Measurements from ENCODE around the gene LARP6. TPM values are rescaled to one million over a fixed set of nuclear protein-coding genes. Genes with fewer than 3 reads are reported as not detected.
"Not testable (repeated sequence)": the region's sequence is repeated elsewhere in the genome, so short reads cannot be mapped to it uniquely, and the experiment has no call there.

Gene LARP6
- total RNA-seq, 2 experiments from 2014 or later: not detected

DNA sequence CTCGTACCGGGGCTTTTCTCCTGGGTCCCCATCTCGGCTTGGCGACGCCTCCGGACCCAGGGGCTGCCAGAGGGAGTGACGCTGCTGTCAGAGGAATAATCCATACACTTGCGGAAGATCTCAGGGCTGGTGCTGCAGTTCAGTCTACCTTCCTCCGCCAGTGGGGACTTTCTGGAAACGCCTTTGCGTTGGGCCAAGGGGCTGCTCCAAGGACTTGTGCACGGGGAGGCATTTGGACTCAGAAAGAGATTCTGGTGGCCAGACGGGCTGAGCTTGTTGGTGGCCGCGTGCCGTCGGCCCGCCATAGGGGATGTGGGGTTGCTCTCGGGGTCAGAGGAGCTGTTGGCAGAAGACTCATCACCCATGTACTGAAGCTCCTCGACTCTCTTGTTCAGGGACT lies 21.8 kb downstream of the LARP6 start:
- no peak overlapping the region for H3K27ac Mint-ChIP-seq
- H3K4me3 Mint-ChIP-seq: no peak overlapping the region
- ChIA-PET CTCF (interaction anchor here (1.0 kb wide), 1 partner anchor 22 kb away, joined by 3 read pairs; the partner anchor contains the start of gene LARP6), POLR2A (no interaction called here)
- H3K9me3 Mint-ChIP-seq: no peaks in the 10 kb centered on the region
- no peaks in the 10 kb centered on the region for H3K27me3 Mint-ChIP-seq
- no peaks in the 10 kb centered on the region for H3K4me1 Mint-ChIP-seq
- DNase-seq: no peak
- no peaks in the 10 kb centered on the region for H3K36me3 Mint-ChIP-seq (ENCODE audit: low read depth)

DNA sequence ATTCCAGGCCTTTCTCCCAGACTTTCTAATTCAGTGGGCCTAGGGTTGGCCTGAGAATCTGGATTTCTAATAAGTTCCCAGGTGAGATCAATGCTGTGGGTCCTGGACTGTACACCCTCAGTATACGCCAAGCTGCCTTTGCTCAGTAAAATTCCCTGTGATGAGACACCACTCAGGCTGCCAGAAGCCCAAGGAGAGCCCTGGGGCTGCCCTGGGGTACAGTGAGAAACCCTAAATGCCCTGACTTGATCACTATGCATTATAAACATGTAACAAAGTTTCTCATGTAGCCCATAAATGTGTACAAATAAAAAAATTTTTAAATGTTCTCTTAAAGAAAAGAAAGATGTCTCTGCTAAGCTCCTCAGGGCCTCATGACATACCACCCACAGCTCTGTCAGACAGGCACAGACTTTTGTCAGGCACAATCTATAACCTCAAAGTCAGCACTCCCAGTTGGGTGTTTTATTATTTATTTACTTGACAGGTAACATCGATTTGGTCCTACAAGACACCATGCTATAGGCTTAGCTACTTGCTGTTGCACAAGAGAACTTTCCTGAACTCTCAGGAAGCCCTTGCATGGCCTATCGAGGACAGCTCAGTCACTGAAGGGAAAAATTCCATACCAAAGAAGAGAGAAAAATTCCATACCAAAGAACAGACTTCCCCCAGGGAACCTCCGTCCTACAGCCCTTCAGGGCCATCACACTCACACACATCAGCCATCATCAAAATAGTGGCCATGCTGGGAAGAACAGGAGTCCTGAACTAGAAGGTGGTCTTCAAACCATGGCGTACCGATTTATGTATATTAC lies 22.7 kb downstream of the LARP6 start:
- CTCF ChIA-PET: interaction anchor here (1.0 kb wide), 1 partner anchor 23 kb away, joined by 3 read pairs; the partner anchor contains the start of gene LARP6
- no peaks in the 10 kb centered on the region for H3K9me3 Mint-ChIP-seq
- H3K27ac Mint-ChIP-seq: no peak overlapping the region
- no peaks in the 10 kb centered on the region for H3K36me3 Mint-ChIP-seq (ENCODE audit: low read depth)
- POLR2A ChIA-PET: no interaction called here
- H3K27me3 Mint-ChIP-seq: peaks cover 2% of the 10 kb centered on the region
- peaks cover 4% of the 10 kb centered on the region for H3K4me1 Mint-ChIP-seq
- DNase-seq: no peak
- no peak overlapping the region for H3K4me3 Mint-ChIP-seq

- ChIA-PET CTCF (interaction anchor here (1.3 kb wide), 1 partner anchor 18 kb away, joined by 3 read pairs; no protein-coding TSS in a partner anchor), POLR2A (no interaction called here)
- Mint-ChIP-seq H3K4me3 (no peak overlapping the region), H3K9me3 (no peaks in the 10 kb centered on the region), H3K27me3 (peaks cover 2% of the 10 kb centered on the region), H3K4me1 (peaks cover 4% of the 10 kb centered on the region), H3K27ac (no peak overlapping the region), H3K36me3 (ENCODE audit: low read depth) (no peaks in the 10 kb centered on the region)
- DNase-seq: no peak
These were observed 23.3 kb downstream of the LARP6 start for GRCh38 chr15:70830615-70831014.

DNA sequence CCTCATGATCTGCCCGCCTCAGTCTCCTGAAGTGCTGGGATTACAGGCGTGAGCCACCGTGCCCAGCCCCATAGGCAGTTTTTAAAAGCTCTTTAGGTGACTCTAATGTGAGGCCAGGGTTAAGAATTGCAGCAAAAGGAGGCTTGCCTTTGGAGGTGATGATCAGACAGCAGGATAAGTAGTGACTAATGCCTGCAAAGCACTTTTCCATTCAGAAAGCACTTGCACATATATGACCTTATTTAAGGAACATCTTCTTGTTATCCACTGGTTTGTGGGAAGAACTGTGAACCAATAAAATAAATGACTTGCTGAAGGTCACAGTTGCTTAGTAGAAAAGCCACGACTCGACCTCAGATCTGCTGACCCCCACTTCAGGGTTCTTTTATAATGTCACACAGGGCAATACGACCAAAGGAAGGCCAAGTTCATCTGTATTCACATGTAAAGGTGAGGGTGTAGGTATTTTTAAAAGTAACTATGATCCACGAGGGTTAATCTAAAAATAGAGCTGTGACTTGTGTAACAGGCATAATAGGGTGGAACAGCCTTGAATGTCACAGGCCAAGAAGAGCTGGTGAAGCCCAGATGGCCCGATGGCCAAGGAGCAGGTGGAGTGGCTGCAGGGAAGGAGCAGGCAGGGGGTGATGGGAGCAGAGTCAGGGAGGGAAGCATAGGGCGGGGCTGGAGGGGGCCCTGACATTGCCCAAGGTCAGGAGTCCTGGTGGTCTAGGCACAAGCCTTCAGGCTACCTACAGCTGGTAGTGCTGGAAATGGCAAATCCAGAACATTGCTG lies 24.4 kb downstream of the LARP6 start:
- H3K27me3 Mint-ChIP-seq: peaks cover 2% of the 10 kb centered on the region
- H3K4me1 Mint-ChIP-seq: peaks cover 4% of the 10 kb centered on the region
- H3K9me3 Mint-ChIP-seq: no peaks in the 10 kb centered on the region
- no peaks in the 10 kb centered on the region for H3K36me3 Mint-ChIP-seq (ENCODE audit: low read depth)
- no peak overlapping the region for H3K4me3 Mint-ChIP-seq
- CTCF ChIA-PET: interaction anchor here (1.3 kb wide), 1 partner anchor 17 kb away, joined by 3 read pairs; no protein-coding TSS in a partner anchor
- no peak overlapping the region for H3K27ac Mint-ChIP-seq
- no peak for DNase-seq
- POLR2A ChIA-PET: no interaction called here

DNA sequence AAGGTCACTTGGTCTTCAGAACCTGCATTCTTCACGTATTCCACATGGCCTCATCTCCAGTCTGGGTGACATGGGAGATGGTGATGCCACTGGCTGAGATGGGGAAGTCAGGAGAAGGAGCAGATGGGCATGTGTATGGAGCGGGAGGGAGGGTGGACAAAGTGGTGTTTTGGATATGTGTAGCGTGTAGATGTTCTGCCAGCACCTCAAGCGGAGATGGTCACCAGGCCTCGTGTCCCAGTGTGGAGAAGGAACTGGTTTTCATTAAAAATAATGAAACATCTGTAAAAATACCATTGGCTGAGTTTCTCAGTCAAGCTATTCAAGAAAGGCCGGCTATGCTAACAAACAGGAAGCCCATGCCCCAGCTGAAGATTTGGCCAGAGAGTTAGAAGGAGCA lies 26.2 kb downstream of the LARP6 start:
- CTCF ChIA-PET: interaction anchor here (0.6 kb wide), 1 partner anchor 211 kb away, joined by 4 read pairs; no protein-coding TSS in a partner anchor
- H3K9me3 Mint-ChIP-seq: no peaks in the 10 kb centered on the region
- POLR2A ChIA-PET: interaction anchor here (0.6 to 0.7 kb wide), 2 partner anchors 689 to 1092 kb away, joined by 3 to 6 read pairs; no protein-coding TSS in a partner anchor

DNA sequence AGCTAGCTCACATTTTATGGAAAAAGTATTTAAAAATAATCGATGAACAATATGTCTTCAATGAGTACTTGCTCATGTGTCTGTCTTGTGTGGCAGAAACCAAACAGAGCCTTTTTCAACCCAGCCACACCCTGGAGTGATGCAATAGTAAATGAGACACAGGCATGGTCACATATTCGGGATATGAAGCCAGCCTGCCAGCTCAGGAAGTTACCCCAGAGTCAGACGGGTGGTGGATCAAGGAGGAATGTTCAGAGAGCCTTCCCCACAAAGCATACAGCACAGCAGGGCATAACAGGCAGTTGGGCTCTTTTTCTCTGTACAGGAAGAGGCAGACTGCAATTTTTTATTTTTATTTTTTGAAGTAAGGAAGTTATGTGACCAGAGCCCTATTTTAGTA lies 27.3 kb downstream of the LARP6 start:
- Mint-ChIP-seq H3K27ac (no peak overlapping the region), H3K4me3 (no peak overlapping the region), H3K36me3 (ENCODE audit: low read depth) (no peaks in the 10 kb centered on the region), H3K4me1 (peaks cover 4% of the 10 kb centered on the region), H3K9me3 (no peaks in the 10 kb centered on the region), H3K27me3 (peaks cover 2% of the 10 kb centered on the region)
- DNase-seq: no peak
- CTCF ChIA-PET: no interaction called here
- POLR2A ChIA-PET: no interaction called here

More for the DNA sequence above, 26.2 kb downstream of the LARP6 start:
- Mint-ChIP-seq H3K27ac (no peak overlapping the region), H3K27me3 (peaks cover 2% of the 10 kb centered on the region), H3K4me1 (peaks cover 4% of the 10 kb centered on the region), H3K36me3 (ENCODE audit: low read depth) (no peaks in the 10 kb centered on the region), H3K4me3 (no peak overlapping the region)
- no peak for DNase-seq

GRCh38 chr15:70825841-70826240 lies 28.1 kb downstream of the LARP6 start:
- no peak for DNase-seq
- Mint-ChIP-seq H3K4me3 (no peak overlapping the region), H3K27ac (no peak overlapping the region), H3K36me3 (ENCODE audit: low read depth) (no peaks in the 10 kb centered on the region), H3K9me3 (no peaks in the 10 kb centered on the region), H3K4me1 (peaks cover 4% of the 10 kb centered on the region), H3K27me3 (peaks cover 2% of the 10 kb centered on the region)
- ChIA-PET POLR2A (no interaction called here), CTCF (interaction anchor here (2.4 kb wide), 1 partner anchor 14 kb away, joined by 7 read pairs; no protein-coding TSS in a partner anchor)

GRCh38 chr15:70823196-70823595 lies 30.8 kb downstream of the LARP6 start:
- CTCF ChIA-PET: no interaction called here

DNA sequence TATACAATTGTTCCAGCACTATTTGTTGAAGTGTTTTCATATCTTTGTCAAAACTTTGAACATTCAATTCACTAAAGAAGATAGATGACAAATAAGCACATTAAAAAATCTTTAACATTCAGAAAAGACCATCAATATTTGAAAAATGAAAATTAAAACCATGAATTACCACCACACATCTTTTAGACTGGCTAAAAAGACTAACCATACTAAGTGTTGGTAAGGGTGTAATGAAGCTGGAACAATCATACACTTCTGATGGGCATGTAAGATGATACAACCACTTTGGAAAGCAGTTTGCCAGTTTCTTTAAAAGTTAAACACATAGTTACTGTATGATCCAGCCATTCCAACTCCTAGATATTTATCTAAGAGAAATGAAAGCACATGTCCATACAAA lies 33.7 kb downstream of the LARP6 start:
- Mint-ChIP-seq H3K4me3 (no peak overlapping the region), H3K9me3 (no peaks in the 10 kb centered on the region), H3K27ac (no peak overlapping the region), H3K4me1 (no peaks in the 10 kb centered on the region), H3K27me3 (peaks cover under 1% of the 10 kb centered on the region), H3K36me3 (ENCODE audit: low read depth) (no peaks in the 10 kb centered on the region)
- POLR2A ChIA-PET: no interaction called here
- no peak for DNase-seq
- CTCF ChIA-PET: no interaction called here

More at GRCh38 chr15:70823196-70823595, 30.8 kb downstream of the LARP6 start:
- H3K36me3 Mint-ChIP-seq (ENCODE audit: low read depth): no peaks in the 10 kb centered on the region
- no peaks in the 10 kb centered on the region for H3K9me3 Mint-ChIP-seq
- no peak overlapping the region for H3K27ac Mint-ChIP-seq
- H3K4me3 Mint-ChIP-seq: no peak overlapping the region
- H3K27me3 Mint-ChIP-seq: peaks cover 2% of the 10 kb centered on the region
- peaks cover 4% of the 10 kb centered on the region for H3K4me1 Mint-ChIP-seq
- POLR2A ChIA-PET: no interaction called here
- DNase-seq: no peak

- Mint-ChIP-seq H3K4me1 (no peaks in the 10 kb centered on the region), H3K9me3 (no peaks in the 10 kb centered on the region), H3K27ac (no peak overlapping the region), H3K4me3 (no peak overlapping the region), H3K27me3 (peaks cover 3% of the 10 kb centered on the region), H3K36me3 (ENCODE audit: low read depth) (no peaks in the 10 kb centered on the region)
- ChIA-PET CTCF (interaction anchor here (0.6 kb wide), 1 partner anchor 9 kb away, joined by 3 read pairs; no protein-coding TSS in a partner anchor), POLR2A (no interaction called here)
- DNase-seq: no peak
These were observed 35.4 kb downstream of the LARP6 start for GRCh38 chr15:70818580-70818979.

- POLR2A ChIA-PET: no interaction called here
- Mint-ChIP-seq H3K9me3 (no peaks in the 10 kb centered on the region), H3K36me3 (ENCODE audit: low read depth) (no peaks in the 10 kb centered on the region), H3K27ac (no peak overlapping the region), H3K4me1 (no peaks in the 10 kb centered on the region), H3K27me3 (peaks cover 3% of the 10 kb centered on the region), H3K4me3 (no peak overlapping the region)
- DNase-seq: no peak
- CTCF ChIA-PET: no interaction called here
These were observed 36.7 kb downstream of the LARP6 start for GRCh38 chr15:70817266-70817665.

- H3K27me3 Mint-ChIP-seq: peaks cover 3% of the 10 kb centered on the region
- H3K4me3 Mint-ChIP-seq: no peak overlapping the region
- DNase-seq: no peak
- no peaks in the 10 kb centered on the region for H3K36me3 Mint-ChIP-seq (ENCODE audit: low read depth)
- ChIA-PET CTCF (no interaction called here), POLR2A (no interaction called here)
- no peaks in the 10 kb centered on the region for H3K9me3 Mint-ChIP-seq
- peaks cover 3% of the 10 kb centered on the region for H3K4me1 Mint-ChIP-seq
- no peak overlapping the region for H3K27ac Mint-ChIP-seq
These were observed 38.4 kb downstream of the LARP6 start for GRCh38 chr15:70815604-70816003.

DNA sequence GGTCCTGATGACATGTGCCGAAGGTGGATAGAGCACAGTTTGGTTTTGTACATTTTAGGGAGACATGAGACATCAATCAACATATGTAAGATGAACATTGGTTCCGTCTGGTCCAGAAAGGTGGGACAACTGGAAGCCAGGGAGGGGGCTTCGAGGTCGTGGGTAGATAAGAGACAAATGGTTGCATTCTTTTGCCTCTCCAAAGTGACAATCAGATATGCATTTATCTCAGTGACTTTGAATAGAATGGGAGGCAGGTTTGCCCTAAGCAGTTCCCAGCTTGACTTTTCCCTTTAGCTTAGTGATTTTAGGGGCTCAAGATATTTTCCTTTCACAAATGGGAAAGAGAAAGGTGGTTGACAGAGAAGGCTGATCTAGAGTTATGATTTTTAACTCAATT lies 38.9 kb downstream of the LARP6 start:
- H3K27ac Mint-ChIP-seq; H3K27me3 Mint-ChIP-seq; DNase-seq; H3K4me3 Mint-ChIP-seq; H3K9me3 Mint-ChIP-seq; H3K4me1 Mint-ChIP-seq; H3K36me3 Mint-ChIP-seq (ENCODE audit: low read depth); CTCF ChIA-PET; POLR2A ChIA-PET: not testable (repeated sequence)
